ENCODE measurements around the gene CNTNAP2. TPM values are rescaled to one million over a fixed set of nuclear protein-coding genes. Genes with fewer than 3 reads are reported as not detected.

Gene CNTNAP2
- total RNA-seq, 1 experiment from 2014 or later: 64.5 TPM

DNA sequence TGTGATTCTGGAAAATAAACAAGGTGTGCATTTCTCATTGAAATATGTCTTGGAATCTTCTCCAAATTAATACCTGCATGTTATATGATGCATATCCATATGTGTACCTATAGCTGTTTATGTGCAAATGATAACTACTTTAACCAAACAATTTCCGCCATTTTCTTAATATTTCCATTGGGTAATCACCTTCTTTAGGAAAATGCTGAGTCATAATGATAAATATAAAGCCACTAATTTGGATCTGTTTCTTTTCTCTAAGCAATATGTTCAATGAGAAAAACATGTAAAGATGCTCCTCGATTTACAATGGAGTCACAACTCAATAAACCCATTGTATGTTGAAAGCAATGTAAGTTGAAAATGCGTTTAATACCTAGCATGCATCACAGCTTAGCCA lies 574.4 kb downstream of the CNTNAP2 start:
- H3K9me3 Mint-ChIP-seq: no peaks in the 10 kb centered on the region; a peak in 2 of 5 replicates
- no peak overlapping the region for H2AFZ ChIP-seq (ENCODE audit: low read length)
- H3K14ac ChIP-seq (ENCODE audit: insufficient read depth, low read length): no peak overlapping the region
- no peaks in the 10 kb centered on the region for H3K79me2 ChIP-seq (ENCODE audit: insufficient read depth, low read length)
- H3K4ac ChIP-seq (ENCODE audit: low read depth, low read length): no peak overlapping the region
- no peak overlapping the region for H3K27ac ChIP-seq (ENCODE audit: insufficient read length, low read depth, low read length)
- no CpG with 5 or more reads among the region's 3 CpGs for WGBS (ENCODE audit: extremely low coverage, insufficient read length, low lambda C conversion rate)
- no peak overlapping the region for H2BK15ac ChIP-seq (ENCODE audit: low read depth, low read length)
- no peak overlapping the region for H2BK20ac ChIP-seq (ENCODE audit: low read depth, low read length, poor library complexity, severe bottlenecking)
- H3K36me3 Mint-ChIP-seq (ENCODE audit: insufficient read depth in 1 of 3, low read depth in 3 of 3): no peaks in the 10 kb centered on the region
- H2AK5ac ChIP-seq (ENCODE audit: insufficient read length, low read length): no peak overlapping the region
- H3K4me1 Mint-ChIP-seq: 0 out of 4 replicates have a peak, but pooled peaks cover 0 to 2% of the 10 kb centered on the region in 2 experiments
- H3K27me3 Mint-ChIP-seq (ENCODE audit: low read depth): no peaks in the 10 kb centered on the region
- no peak overlapping the region for H3K18ac ChIP-seq (ENCODE audit: insufficient read length, low read depth, low read length)
- no peak overlapping the region for H2BK12ac ChIP-seq (ENCODE audit: insufficient read length, low read depth, low read length)
- H4K91ac ChIP-seq (ENCODE audit: insufficient read length, low read depth, low read length): no peak overlapping the region
- no peak overlapping the region for H3T11ph ChIP-seq (ENCODE audit: low read length)
- no peaks in the 10 kb centered on the region for H3K9me3 ChIP-seq (ENCODE audit: control insufficient read depth, low read depth, low read length)
- TF ChIP-seq, protein P1, sequence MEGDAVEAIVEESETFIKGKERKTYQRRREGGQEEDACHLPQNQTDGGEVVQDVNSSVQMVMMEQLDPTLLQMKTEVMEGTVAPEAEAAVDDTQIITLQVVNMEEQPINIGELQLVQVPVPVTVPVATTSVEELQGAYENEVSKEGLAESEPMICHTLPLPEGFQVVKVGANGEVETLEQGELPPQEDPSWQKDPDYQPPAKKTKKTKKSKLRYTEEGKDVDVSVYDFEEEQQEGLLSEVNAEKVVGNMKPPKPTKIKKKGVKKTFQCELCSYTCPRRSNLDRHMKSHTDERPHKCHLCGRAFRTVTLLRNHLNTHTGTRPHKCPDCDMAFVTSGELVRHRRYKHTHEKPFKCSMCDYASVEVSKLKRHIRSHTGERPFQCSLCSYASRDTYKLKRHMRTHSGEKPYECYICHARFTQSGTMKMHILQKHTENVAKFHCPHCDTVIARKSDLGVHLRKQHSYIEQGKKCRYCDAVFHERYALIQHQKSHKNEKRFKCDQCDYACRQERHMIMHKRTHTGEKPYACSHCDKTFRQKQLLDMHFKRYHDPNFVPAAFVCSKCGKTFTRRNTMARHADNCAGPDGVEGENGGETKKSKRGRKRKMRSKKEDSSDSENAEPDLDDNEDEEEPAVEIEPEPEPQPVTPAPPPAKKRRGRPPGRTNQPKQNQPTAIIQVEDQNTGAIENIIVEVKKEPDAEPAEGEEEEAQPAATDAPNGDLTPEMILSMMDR (conservative IDR thresholded peaks at IDR 0.05): no peak
- no peak overlapping the region for H2BK5ac ChIP-seq (ENCODE audit: insufficient read length, low read length)
- H3K27ac Mint-ChIP-seq: no peak overlapping the region
- H4K8ac ChIP-seq (replicated peaks; ENCODE audit: insufficient read length, low read depth, low read length): no peak overlapping the region
- no peak overlapping the region for H3K4me3 Mint-ChIP-seq
- no peak overlapping the region for H4K5ac ChIP-seq (ENCODE audit: insufficient read length, low read depth, low read length)
- DNase-seq: no peak
- no peaks in the 10 kb centered on the region for H4K20me1 ChIP-seq (ENCODE audit: control insufficient read depth, insufficient read depth, insufficient read length)
- no peak overlapping the region for H2BK120ac ChIP-seq (ENCODE audit: low read depth, low read length, poor library complexity, severe bottlenecking)
- no peak overlapping the region for H3K4me2 ChIP-seq (ENCODE audit: insufficient read depth, insufficient read length, low read length)
- no peak overlapping the region for H3K56ac ChIP-seq (ENCODE audit: insufficient read length, low read depth, low read length)
- no peaks in the 10 kb centered on the region for H3K27me3 ChIP-seq (ENCODE audit: insufficient read depth, low read length)
- H3K9ac ChIP-seq (ENCODE audit: extremely low read depth, insufficient read length, low read length): no peak overlapping the region
- H3K4me1 ChIP-seq (ENCODE audit: insufficient read depth, low read length): no peaks in the 10 kb centered on the region
- no peak overlapping the region for H3K23ac ChIP-seq (ENCODE audit: insufficient read length, low read depth, low read length)
- no peaks in the 10 kb centered on the region for H3K79me1 ChIP-seq (ENCODE audit: insufficient read depth, low read depth, low read length, poor library complexity, severe bottlenecking)
- no peaks in the 10 kb centered on the region for H3K23me2 ChIP-seq (ENCODE audit: insufficient read length, low read depth, low read length, poor library complexity, severe bottlenecking)
